ENCODE data around the gene PALM.
"Not testable (repeated sequence)": the region's sequence is repeated elsewhere in the genome, so short reads cannot be mapped to it uniquely, and the experiment has no call there.

The PALM gene

GRCh38 chr19:668675-669434, 39.9 kb upstream of the PALM start:
- H3K36me3 ChIP-seq (ENCODE audit: control insufficient read depth, insufficient read depth, low read length); H3K4me3 ChIP-seq (ENCODE audit: low read length); H3K27me3 ChIP-seq (ENCODE audit: control insufficient read depth, insufficient read depth, low read length); DNase-seq (ENCODE audit: low read depth, low spot score); H3K27ac ChIP-seq (ENCODE audit: low read length); H3K4me1 ChIP-seq (ENCODE audit: control insufficient read depth, insufficient read depth, low read length); H3K9me3 ChIP-seq (ENCODE audit: control insufficient read depth, insufficient read depth, low read length): not testable (repeated sequence)
- WGBS (ENCODE audit: insufficient coverage, insufficient read length) = no CpG with 5 or more reads among the region's 12 CpGs

GRCh38 chr19:670609-671075, 38.1 kb upstream of the PALM start:
- Histone ChIP-seq H3K4me1 (ENCODE audit: control insufficient read depth, insufficient read depth, low read length) (no peaks in the 10 kb centered on the region), H3K4me3 (ENCODE audit: low read length) (no peak overlapping the region), H3K27ac (ENCODE audit: low read length) (no peak overlapping the region), H3K9me3 (ENCODE audit: control insufficient read depth, insufficient read depth, low read length) (no peaks in the 10 kb centered on the region), H3K36me3 (ENCODE audit: control insufficient read depth, insufficient read depth, low read length) (no peaks in the 10 kb centered on the region), H3K27me3 (ENCODE audit: control insufficient read depth, insufficient read depth, low read length) (no peaks in the 10 kb centered on the region; the same call in 1 of the 2 replicates)
- DNase-seq (ENCODE audit: low read depth, low spot score) = no peak
- WGBS (ENCODE audit: insufficient coverage, insufficient read length) = no CpG with 5 or more reads among the region's 9 CpGs

GRCh38 chr19:674282-675151, 34.2 kb upstream of the PALM start:
- Histone ChIP-seq H3K9me3 (ENCODE audit: control insufficient read depth, insufficient read depth, low read length) (no peaks in the 10 kb centered on the region), H3K27me3 (ENCODE audit: control insufficient read depth, insufficient read depth, low read length) (peaks cover 7% of the 10 kb centered on the region), H3K4me1 (ENCODE audit: control insufficient read depth, insufficient read depth, low read length) (no peaks in the 10 kb centered on the region; the same call in 1 of the 2 replicates), H3K27ac (ENCODE audit: low read length) (no peak overlapping the region), H3K4me3 (ENCODE audit: low read length) (no peak overlapping the region), H3K36me3 (ENCODE audit: control insufficient read depth, insufficient read depth, low read length) (no peaks in the 10 kb centered on the region; the same call in 1 of the 2 replicates)
- no CpG with 5 or more reads among the region's 38 CpGs for WGBS (ENCODE audit: insufficient coverage, insufficient read length)
- DNase-seq (ENCODE audit: low read depth, low spot score) = no peak

GRCh38 chr19:676007-676338, 32.8 kb upstream of the PALM start:
- WGBS (ENCODE audit: insufficient coverage, insufficient read length) = no CpG with 5 or more reads among the region's 31 CpGs
- Histone ChIP-seq H3K4me1 (ENCODE audit: control insufficient read depth, insufficient read depth, low read length) (no peaks in the 10 kb centered on the region; the same call in 1 of the 2 replicates), H3K36me3 (ENCODE audit: control insufficient read depth, insufficient read depth, low read length) (no peaks in the 10 kb centered on the region; the same call in 1 of the 2 replicates), H3K27me3 (ENCODE audit: control insufficient read depth, insufficient read depth, low read length) (peaks cover 7% of the 10 kb centered on the region), H3K4me3 (ENCODE audit: low read length) (no peak overlapping the region), H3K27ac (ENCODE audit: low read length) (no peak overlapping the region), H3K9me3 (ENCODE audit: control insufficient read depth, insufficient read depth, low read length) (no peaks in the 10 kb centered on the region)
- DNase-seq (ENCODE audit: low read depth, low spot score) = no peak

- H3K4me3 ChIP-seq (ENCODE audit: low read length) = peak within 1 kb of the TSS; percentile 12; the same call in 1 of the 2 replicates
- H3K4me1 ChIP-seq (ENCODE audit: control insufficient read depth, insufficient read depth, low read length) = peaks cover 4% of the 10 kb centered on the region
- WGBS (ENCODE audit: insufficient coverage, insufficient read length) = no CpG with 5 or more reads among the region's 63 CpGs
- no peaks in the 10 kb centered on the region; the same call in 1 of the 2 replicates for H3K36me3 ChIP-seq (ENCODE audit: control insufficient read depth, insufficient read depth, low read length)
- peaks cover 7% of the 10 kb centered on the region for H3K27me3 ChIP-seq (ENCODE audit: control insufficient read depth, insufficient read depth, low read length)
- no peaks in the 10 kb centered on the region for H3K9me3 ChIP-seq (ENCODE audit: control insufficient read depth, insufficient read depth, low read length)
- H3K27ac ChIP-seq (ENCODE audit: low read length) = no peak within 1 kb of the TSS
- no peak for DNase-seq (ENCODE audit: low read depth, low spot score)
These were observed 32.2 kb upstream of the PALM start, which contains the start of gene FSTL3 for GRCh38 chr19:676339-677105. FSTL3 (plus strand) TSS chr19:676392; CDS start chr19:676424, 32 bp downstream.

- DNase-seq (ENCODE audit: low read depth, low spot score) = no peak
- Histone ChIP-seq H3K27ac (ENCODE audit: low read length) (no peak overlapping the region), H3K27me3 (ENCODE audit: control insufficient read depth, insufficient read depth, low read length) (peaks cover 7% of the 10 kb centered on the region), H3K36me3 (ENCODE audit: control insufficient read depth, insufficient read depth, low read length) (no peaks in the 10 kb centered on the region; the same call in 1 of the 2 replicates), H3K4me3 (ENCODE audit: low read length) (no peak overlapping the region), H3K9me3 (ENCODE audit: control insufficient read depth, insufficient read depth, low read length) (no peaks in the 10 kb centered on the region), H3K4me1 (ENCODE audit: control insufficient read depth, insufficient read depth, low read length) (peaks cover 4% of the 10 kb centered on the region)
- no CpG with 5 or more reads among the region's 15 CpGs for WGBS (ENCODE audit: insufficient coverage, insufficient read length)
These were observed 31.5 kb upstream of the PALM start for GRCh38 chr19:677201-677600.

GRCh38 chr19:677601-678436, 30.9 kb upstream of the PALM start:
- peaks cover 7% of the 10 kb centered on the region for H3K27me3 ChIP-seq (ENCODE audit: control insufficient read depth, insufficient read depth, low read length)
- no peaks in the 10 kb centered on the region; the same call in 1 of the 2 replicates for H3K36me3 ChIP-seq (ENCODE audit: control insufficient read depth, insufficient read depth, low read length)
- H3K4me1 ChIP-seq (ENCODE audit: control insufficient read depth, insufficient read depth, low read length) = peaks cover 4% of the 10 kb centered on the region
- no CpG with 5 or more reads among the region's 22 CpGs for WGBS (ENCODE audit: insufficient coverage, insufficient read length)
- no peak overlapping the region for H3K27ac ChIP-seq (ENCODE audit: low read length)
- no peak for DNase-seq (ENCODE audit: low read depth, low spot score)
- H3K9me3 ChIP-seq (ENCODE audit: control insufficient read depth, insufficient read depth, low read length) = no peaks in the 10 kb centered on the region
- H3K4me3 ChIP-seq (ENCODE audit: low read length) = no peak overlapping the region

- no peaks in the 10 kb centered on the region; the same call in 1 of the 2 replicates for H3K36me3 ChIP-seq (ENCODE audit: control insufficient read depth, insufficient read depth, low read length)
- no peaks in the 10 kb centered on the region for H3K9me3 ChIP-seq (ENCODE audit: control insufficient read depth, insufficient read depth, low read length)
- no CpG with 5 or more reads among the region's 16 CpGs for WGBS (ENCODE audit: insufficient coverage, insufficient read length)
- H3K27ac ChIP-seq (ENCODE audit: low read length) = no peak overlapping the region
- H3K4me3 ChIP-seq (ENCODE audit: low read length) = no peak overlapping the region; the same call in 1 of the 2 replicates
- H3K4me1 ChIP-seq (ENCODE audit: control insufficient read depth, insufficient read depth, low read length) = peaks cover 4% of the 10 kb centered on the region
- peaks cover 7% of the 10 kb centered on the region for H3K27me3 ChIP-seq (ENCODE audit: control insufficient read depth, insufficient read depth, low read length)
- DNase-seq (ENCODE audit: low read depth, low spot score) = no peak
These were observed 29.8 kb upstream of the PALM start for GRCh38 chr19:678791-679388.
